ENCODE measurements around the gene GRID1.

Gene GRID1

DNA sequence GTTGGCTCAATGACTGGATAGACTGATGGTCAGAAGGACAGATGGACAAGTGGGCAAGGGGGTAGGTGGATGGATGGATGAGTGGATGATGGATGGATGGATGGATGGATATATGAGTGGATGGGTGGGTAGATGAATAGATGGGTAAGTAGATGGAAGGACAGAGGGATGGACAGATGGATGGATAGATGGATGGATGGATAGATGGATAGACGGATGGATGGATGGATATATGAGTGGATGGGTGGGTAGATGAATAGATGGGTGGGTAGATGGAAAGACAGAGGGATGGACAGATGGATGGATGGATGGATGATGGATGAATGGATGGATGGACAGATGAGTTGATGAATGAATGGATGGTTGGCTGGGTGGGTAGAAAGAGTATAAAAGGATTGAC, 119.5 kb downstream of the GRID1 start:
- Histone ChIP-seq H3K9me2 (replicated peaks; ENCODE audit: insufficient read depth, low read length) (no peaks in the 10 kb centered on the region), H2AFZ (ENCODE audit: low read length) (no peak overlapping the region), H3F3A (ENCODE audit: insufficient read depth, low read length) (no peaks in the 10 kb centered on the region), H3K4me3 (ENCODE audit: low read length) (no peak overlapping the region), H3K36me3 (replicated peaks; ENCODE audit: insufficient read depth, low read length) (no peaks in the 10 kb centered on the region), H3K79me2 (ENCODE audit: low read length) (no peaks in the 10 kb centered on the region), H3K27ac (ENCODE audit: low read length) (no peak overlapping the region), H3K4me1 (ENCODE audit: low read length) (no peaks in the 10 kb centered on the region), H4K20me1 (ENCODE audit: insufficient read depth, low read length) (no peaks in the 10 kb centered on the region), H3K9me3 (replicated peaks; ENCODE audit: insufficient read depth, low read length) (no peaks in the 10 kb centered on the region), H3K9ac (ENCODE audit: low read length) (no peak overlapping the region), H3K27me3 (replicated peaks; ENCODE audit: insufficient read depth, low read length) (no peaks in the 10 kb centered on the region), H3K4me2 (ENCODE audit: low read depth, low read length) (no peak overlapping the region)
- TF ChIP-seq EZH2phosphoT487 (IDR thresholded peaks at IDR 0.05; ENCODE audit: low read length): no peak
- TF ChIP-seq, protein P1, sequence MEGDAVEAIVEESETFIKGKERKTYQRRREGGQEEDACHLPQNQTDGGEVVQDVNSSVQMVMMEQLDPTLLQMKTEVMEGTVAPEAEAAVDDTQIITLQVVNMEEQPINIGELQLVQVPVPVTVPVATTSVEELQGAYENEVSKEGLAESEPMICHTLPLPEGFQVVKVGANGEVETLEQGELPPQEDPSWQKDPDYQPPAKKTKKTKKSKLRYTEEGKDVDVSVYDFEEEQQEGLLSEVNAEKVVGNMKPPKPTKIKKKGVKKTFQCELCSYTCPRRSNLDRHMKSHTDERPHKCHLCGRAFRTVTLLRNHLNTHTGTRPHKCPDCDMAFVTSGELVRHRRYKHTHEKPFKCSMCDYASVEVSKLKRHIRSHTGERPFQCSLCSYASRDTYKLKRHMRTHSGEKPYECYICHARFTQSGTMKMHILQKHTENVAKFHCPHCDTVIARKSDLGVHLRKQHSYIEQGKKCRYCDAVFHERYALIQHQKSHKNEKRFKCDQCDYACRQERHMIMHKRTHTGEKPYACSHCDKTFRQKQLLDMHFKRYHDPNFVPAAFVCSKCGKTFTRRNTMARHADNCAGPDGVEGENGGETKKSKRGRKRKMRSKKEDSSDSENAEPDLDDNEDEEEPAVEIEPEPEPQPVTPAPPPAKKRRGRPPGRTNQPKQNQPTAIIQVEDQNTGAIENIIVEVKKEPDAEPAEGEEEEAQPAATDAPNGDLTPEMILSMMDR (IDR thresholded peaks at IDR 0.05; ENCODE audit: low read length): no peak
- no peak for TF ChIP-seq EZH2 (optimal IDR thresholded peaks at IDR 0.05; ENCODE audit: low read depth, low read length)
- DNase-seq: no peak

DNA sequence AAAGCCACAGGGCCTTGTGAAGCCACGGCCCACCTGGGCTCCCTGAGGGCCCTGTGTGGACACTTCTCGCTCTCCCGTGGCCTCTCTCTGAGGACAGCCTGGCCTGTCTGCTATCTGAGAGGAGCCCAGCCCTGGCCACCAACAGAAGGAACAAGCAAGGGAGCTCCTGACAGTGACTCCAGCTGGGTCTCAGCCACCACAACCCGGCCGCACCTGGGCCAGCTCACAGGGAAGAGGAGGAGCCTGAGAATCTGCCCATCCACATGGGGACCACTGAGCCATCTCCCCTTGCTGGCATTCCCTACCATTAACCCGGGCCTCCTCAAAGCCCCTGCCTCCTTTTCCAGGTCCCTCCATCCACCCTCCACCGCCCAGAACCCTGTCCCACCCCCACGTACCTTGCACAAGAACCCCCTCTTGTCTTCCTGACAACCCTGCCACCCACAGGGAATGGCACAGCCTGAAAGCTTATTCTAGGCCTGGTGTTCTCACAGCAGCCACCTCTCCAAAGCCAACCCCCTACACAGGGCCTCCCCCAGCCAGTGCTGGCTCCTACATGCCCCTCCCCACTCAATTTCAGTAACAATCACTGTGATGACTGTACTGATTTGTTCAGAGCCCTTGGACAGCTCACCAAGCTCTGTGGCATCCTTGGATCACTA, 120.2 kb downstream of the GRID1 start:
- Histone ChIP-seq H3K9me3 (replicated peaks; ENCODE audit: insufficient read depth, low read length) (no peaks in the 10 kb centered on the region), H3K79me2 (ENCODE audit: low read length) (no peaks in the 10 kb centered on the region), H2AFZ (ENCODE audit: low read length) (no peak overlapping the region), H3K4me3 (ENCODE audit: low read length) (no peak overlapping the region), H3K9ac (ENCODE audit: low read length) (no peak overlapping the region), H3K4me2 (ENCODE audit: low read depth, low read length) (no peak overlapping the region), H3K9me2 (replicated peaks; ENCODE audit: insufficient read depth, low read length) (no peaks in the 10 kb centered on the region), H3K27me3 (replicated peaks; ENCODE audit: insufficient read depth, low read length) (no peaks in the 10 kb centered on the region), H3K4me1 (ENCODE audit: low read length) (no peaks in the 10 kb centered on the region), H3F3A (ENCODE audit: insufficient read depth, low read length) (no peaks in the 10 kb centered on the region), H4K20me1 (ENCODE audit: insufficient read depth, low read length) (no peaks in the 10 kb centered on the region), H3K27ac (ENCODE audit: low read length) (no peak overlapping the region), H3K36me3 (replicated peaks; ENCODE audit: insufficient read depth, low read length) (no peaks in the 10 kb centered on the region)
- TF ChIP-seq, protein P1 (IDR thresholded peaks at IDR 0.05; ENCODE audit: low read length): no peak
- TF ChIP-seq EZH2phosphoT487 (IDR thresholded peaks at IDR 0.05; ENCODE audit: low read length): no peak
- DNase-seq: no peak

DNA sequence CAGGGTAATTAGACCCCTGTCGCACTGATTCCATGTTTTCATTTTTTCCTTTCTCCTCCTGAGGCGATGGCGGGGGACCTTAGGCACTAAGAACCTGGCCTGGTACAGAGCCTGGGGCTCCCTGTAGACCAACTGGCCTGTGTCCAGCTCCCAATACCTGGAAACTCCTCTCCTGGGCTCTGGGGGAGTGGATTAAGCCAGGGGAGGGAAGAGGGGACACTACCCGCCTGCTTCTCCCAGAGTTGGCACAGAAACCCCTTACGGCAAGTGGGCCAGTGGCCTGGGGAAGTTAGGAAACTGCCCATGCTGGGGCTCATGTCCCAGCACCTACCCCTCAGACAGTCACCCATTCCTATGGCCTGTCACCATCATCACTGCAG, 121.6 kb downstream of the GRID1 start:
- no peaks in the 10 kb centered on the region for H3K4me1 ChIP-seq (ENCODE audit: low read length)
- no peaks in the 10 kb centered on the region for H3K36me3 ChIP-seq (replicated peaks; ENCODE audit: insufficient read depth, low read length)
- H3K9me2 ChIP-seq (replicated peaks; ENCODE audit: insufficient read depth, low read length): no peaks in the 10 kb centered on the region
- H3K9me3 ChIP-seq (replicated peaks; ENCODE audit: insufficient read depth, low read length): no peaks in the 10 kb centered on the region
- H3K27me3 ChIP-seq (replicated peaks; ENCODE audit: insufficient read depth, low read length): no peaks in the 10 kb centered on the region
- no peak overlapping the region for H3K9ac ChIP-seq (ENCODE audit: low read length)
- TF ChIP-seq EZH2phosphoT487 (IDR thresholded peaks at IDR 0.05; ENCODE audit: low read length): no peak
- no peak for TF ChIP-seq EZH2 (optimal IDR thresholded peaks at IDR 0.05; ENCODE audit: low read depth, low read length)
- TF ChIP-seq, protein P1 (IDR thresholded peaks at IDR 0.05; ENCODE audit: low read length): no peak
- H3K4me2 ChIP-seq (ENCODE audit: low read depth, low read length): no peak overlapping the region
- no peak overlapping the region for H3K4me3 ChIP-seq (ENCODE audit: low read length)
- H3K27ac ChIP-seq (ENCODE audit: low read length): no peak overlapping the region
- no peak for DNase-seq
- H2AFZ ChIP-seq (ENCODE audit: low read length): no peak overlapping the region
- no peaks in the 10 kb centered on the region for H3K79me2 ChIP-seq (ENCODE audit: low read length)
- H3F3A ChIP-seq (ENCODE audit: insufficient read depth, low read length): no peaks in the 10 kb centered on the region
- H4K20me1 ChIP-seq (ENCODE audit: insufficient read depth, low read length): no peaks in the 10 kb centered on the region
